Tibial artery (tissue), 4 donors: ENCODE data around the gene DCXR.

Experiments used
- DNase-seq, 2 donors: peaks; one replicate each; pipeline ENCODE4 v3.0.0-alpha.2; 2019
- H3K27ac ChIP-seq, 2 donors: fragments of 200-600 bp; sonication (generic) in 1 of 2; 1 replicate in 1 of 2; 2 replicates in 1 of 2; pipeline ENCODE4 v1.5.1; 2018 to 2019; ENCODE audit warnings: mild to moderate bottlenecking in 1 of 2
- H3K27me3 ChIP-seq, 2 donors: fragments of 200-600 bp; sonication (generic) in 1 of 2; one replicate each; pipeline versions ENCODE4 v1.5.1 to v1.6.0; 2016 to 2019
- H3K36me3 ChIP-seq, 3 donors: fragments of 200-600 bp; sonication (generic) in 2 of 3; one replicate each; pipeline ENCODE4 v1.5.1; 2016 to 2019; ENCODE audit warnings: mild to moderate bottlenecking in 2 of 3
- H3K4me1 ChIP-seq, 4 donors: fragments of 200-600 bp; sonication (generic) in 2 of 4; 1 replicate in 3 of 4; 2 replicates in 1 of 4; pipeline ENCODE4 v1.5.1; 2016 to 2019
- H3K4me3 ChIP-seq, 2 donors: fragments of 200-600 bp; sonication (generic) in 1 of 2; 1 replicate in 1 of 2; 2 replicates in 1 of 2; pipeline ENCODE4 v1.5.1; 2018 to 2019; ENCODE audit warnings: mild to moderate bottlenecking in 2 of 2
- H3K9me3 ChIP-seq, 3 donors: fragments of 200-600 bp; sonication (generic) in 1 of 3; one replicate each; pipeline ENCODE4 v1.5.1; 2016 to 2019
- CTCF ChIP-seq, 2 experiments: fragments of 200-600 bp in 1 of 2; fragments of 450-650 bp in 1 of 2; IDR thresholded peaks; one replicate each; pipeline ENCODE4 v1.5.1; 2017 to 2019; ENCODE audit warnings: antibody characterized with exemption in 2 of 2, mild to moderate bottlenecking in 1 of 2, moderate library complexity in 1 of 2
- intact Hi-C: fragments of 100-400 bp; cut with DNase I; formaldehyde crosslinking; loops from one replicate; pipeline ENCODE4 v1.15.0; 2023; ENCODE audit warnings: low total_unique reads

The DCXR gene

GRCh38 chr17:82037092-82037888 lies at the start of gene DCXR:
Gene DCXR, minus strand, starts transcription at chr17:82037697. Its CDS starts 15 bp downstream, at chr17:82037682.
- Histone ChIP-seq H3K4me1 (peaks cover 0 to 23% (median 16%) of the 10 kb centered on the region in 4 donors), H3K4me3 (peak within 1 kb of the TSS; percentile 64 to 97), H3K9me3 (no peaks in the 10 kb centered on the region), H3K36me3 (peaks cover 0 to 13% (median 8%) of the 10 kb centered on the region in 3 donors), H3K27ac (peak within 1 kb of the TSS; percentile 96 to 99), H3K27me3 (peaks cover 0 to 14% of the 10 kb centered on the region in 2 donors)
- peak; percentile 69 to 70 for TF ChIP-seq CTCF (IDR thresholded peaks at IDR 0.05)
- DNase-seq: peak; percentile 99
- intact Hi-C loops: loop anchor here (5.0 kb wide), 1 partner anchor 60 kb away; the partner anchor contains the start of gene FASN

GRCh38 chr17:82085931-82086764 lies 48.7 kb upstream of the DCXR start:
- Histone ChIP-seq H3K4me3 (no peak overlapping the region), H3K27ac (no peak overlapping the region), H3K27me3 (no peaks in the 10 kb centered on the region), H3K9me3 (no peaks in the 10 kb centered on the region), H3K4me1 (no peaks in the 10 kb centered on the region), H3K36me3 (peaks cover 97 to 100% (median 100%) of the 10 kb centered on the region in 3 donors)
- no peak for DNase-seq
- intact Hi-C loops: no loop called here
- TF ChIP-seq CTCF (IDR thresholded peaks at IDR 0.05): no peak

- no peak for TF ChIP-seq CTCF (IDR thresholded peaks at IDR 0.05)
- H3K36me3 ChIP-seq: peaks cover 97 to 100% (median 100%) of the 10 kb centered on the region in 3 donors
These were observed 47.7 kb upstream of the DCXR start for GRCh38 chr17:82085031-82085861.

GRCh38 chr17:82084373-82085030 lies 47.0 kb upstream of the DCXR start:
- Histone ChIP-seq H3K36me3 (peaks cover 93 to 100% (median 100%) of the 10 kb centered on the region in 3 donors), H3K4me1 (no peaks in the 10 kb centered on the region), H3K27me3 (no peaks in the 10 kb centered on the region), H3K27ac (no peak overlapping the region), H3K4me3 (no peak overlapping the region), H3K9me3 (no peaks in the 10 kb centered on the region)
- no peak for TF ChIP-seq CTCF (IDR thresholded peaks at IDR 0.05)
- intact Hi-C loops: no loop called here
- no peak for DNase-seq

More at GRCh38 chr17:82085031-82085861, 47.7 kb upstream of the DCXR start:
- Histone ChIP-seq H3K27ac (no peak overlapping the region), H3K27me3 (no peaks in the 10 kb centered on the region), H3K4me3 (no peak overlapping the region), H3K9me3 (no peaks in the 10 kb centered on the region), H3K4me1 (no peaks in the 10 kb centered on the region)
- intact Hi-C loops: no loop called here
- DNase-seq: no peak
